HepG2 (cell line): ENCODE results near the gene OS9. TPM values are rescaled to one million over a fixed set of nuclear protein-coding genes. Genes with fewer than 3 reads are reported as not detected.

Source experiments
- CREM ChIP-seq, 2 experiments: sonication (generic) in 1 of 2; formaldehyde crosslinking in 1 of 2; IDR thresholded peaks; 2 replicates each; pipeline versions ENCODE4 v1.4.0 to v1.6.1; 2016 to 2020; ENCODE audit warnings: antibody characterized with exemption in 1 of 2, mild to moderate bottlenecking in 1 of 2, missing genetic modification reagents in 1 of 2
- FOXO1 ChIP-seq: sonication (generic); formaldehyde crosslinking; IDR thresholded peaks from 2 replicates; pipeline ENCODE4 v1.4.0; 2020; ENCODE audit warnings: missing genetic modification reagents
- HNRNPLL ChIP-seq: fragments of 200-400 bp; formaldehyde crosslinking; IDR thresholded peaks from 2 replicates; pipeline ENCODE4 v1.6.1; 2017; ENCODE audit warnings: mild to moderate bottlenecking, low read depth, low read length; ENCODE audit not compliant: poor library complexity, severe bottlenecking
- HOXA7 ChIP-seq: sonication (generic); formaldehyde crosslinking; IDR thresholded peaks from 2 replicates; pipeline ENCODE4 v1.8.1; 2022; ENCODE audit warnings: mild to moderate bottlenecking, missing genetic modification reagents, moderate library complexity
- KAT2B ChIP-seq: fragments of 150-350 bp; IDR thresholded peaks from 2 replicates; pipeline ENCODE4 v1.6.1; 2014; ENCODE audit warnings: low read depth, low read length, borderline replicate concordance
- KLF11 ChIP-seq: IDR thresholded peaks from 2 replicates; pipeline ENCODE4 v1.6.1; 2016; ENCODE audit warnings: missing compliant biosample characterization
- RFXANK ChIP-seq: IDR thresholded peaks from 2 replicates; pipeline ENCODE4 v1.6.1; 2016
- SIX1 ChIP-seq: sonication (generic); formaldehyde crosslinking; IDR thresholded peaks from 2 replicates; pipeline ENCODE4 v1.4.0; 2020; ENCODE audit warnings: missing genetic modification reagents, borderline replicate concordance
- SRSF9 ChIP-seq: fragments of 200-400 bp; formaldehyde crosslinking; IDR thresholded peaks from 2 replicates; pipeline ENCODE4 v1.6.1; 2018; ENCODE audit warnings: borderline replicate concordance, mild to moderate bottlenecking, low read depth, low read length; ENCODE audit not compliant: insufficient read depth, poor library complexity, severe bottlenecking
- ZNF558 ChIP-seq: sonication (generic); formaldehyde crosslinking; IDR thresholded peaks from 2 replicates; pipeline ENCODE4 v1.9.0; 2022; ENCODE audit warnings: mild to moderate bottlenecking, missing genetic modification reagents, borderline replicate concordance
- ZNF674 ChIP-seq: sonication (generic); formaldehyde crosslinking; IDR thresholded peaks from 2 replicates; pipeline ENCODE4 v1.5.0; 2020; ENCODE audit warnings: low read depth, mild to moderate bottlenecking, missing genetic modification reagents
- ZNF891 ChIP-seq: sonication (generic); formaldehyde crosslinking; IDR thresholded peaks from 2 replicates; pipeline ENCODE4 v1.5.0; 2020; ENCODE audit warnings: mild to moderate bottlenecking, missing genetic modification reagents
- polyA plus RNA-seq, 8 experiments: library from polyadenylated mRNA; depleted of rRNA in 3 of 8; stranded (reverse) in 7 of 8; unstranded in 1 of 8; fragments of >200 nt; fragmentation: Illumina TruSeq in 4 of 8; extraction: Trizol in 4 of 8; gene quantifications; 2 replicates each; pipeline versions ENCODE4 v1.2.1 to v1.2.3, GENCODE V29; 2011 to 2016; ENCODE audit warnings: low read depth in 4 of 8, missing spikeins in 1 of 8, mixed read lengths in 1 of 8; ENCODE audit not compliant: insufficient read depth in 1 of 8
- total RNA-seq, 5 experiments: library from RNA; depleted of rRNA; stranded (reverse); fragments of >200 nt; fragmentation: Illumina TruSeq; extraction: Trizol; gene quantifications; 2 replicates each; pipeline ENCODE4 v1.2.3, GENCODE V29; 2016; ENCODE audit warnings: low read depth in 1 of 5
- TF ChIP-seq, protein P1 (sequence below), 2 experiments: sonication (generic) in 1 of 2; formaldehyde crosslinking in 1 of 2; IDR thresholded peaks; 2 replicates each; pipeline versions ENCODE4 v1.4.0 to v1.6.1; 2018 to 2020; ENCODE audit warnings: missing genetic modification reagents in 2 of 2, borderline replicate concordance in 1 of 2, low read depth in 1 of 2, mild to moderate bottlenecking in 1 of 2, missing biosample characterization in 1 of 2
- TF ChIP-seq, protein P2 (sequence below): sonication (generic); formaldehyde crosslinking; IDR thresholded peaks from 2 replicates; pipeline ENCODE4 v1.4.0; 2020; ENCODE audit warnings: low read depth, mild to moderate bottlenecking, missing genetic modification reagents
- TF ChIP-seq, protein P3 (sequence below): sonication (generic); formaldehyde crosslinking; IDR thresholded peaks from 2 replicates; pipeline ENCODE4 v1.4.0; 2020; ENCODE audit warnings: missing genetic modification reagents
- TF ChIP-seq, protein P4 (sequence below): sonication (generic); formaldehyde crosslinking; IDR thresholded peaks from 2 replicates; pipeline ENCODE4 v1.8.0; 2022; ENCODE audit warnings: mild to moderate bottlenecking, missing genetic modification reagents, moderate library complexity
- TF ChIP-seq, protein P5 (sequence below): sonication (generic); formaldehyde crosslinking; IDR thresholded peaks from 2 replicates; pipeline ENCODE4 v1.4.0; 2020; ENCODE audit warnings: mild to moderate bottlenecking, missing genetic modification reagents
- TF ChIP-seq, protein P6 (sequence below): sonication (generic); formaldehyde crosslinking; IDR thresholded peaks from 2 replicates; pipeline ENCODE4 v1.8.0; 2022; ENCODE audit warnings: missing genetic modification reagents, mild to moderate bottlenecking, borderline replicate concordance

The OS9 gene
- total and polyA plus RNA-seq, 2 of the 13 experiments (the other 11 are each of a cell fraction or from before 2014, with no cell fraction given), result 156 to 206 TPM

DNA sequence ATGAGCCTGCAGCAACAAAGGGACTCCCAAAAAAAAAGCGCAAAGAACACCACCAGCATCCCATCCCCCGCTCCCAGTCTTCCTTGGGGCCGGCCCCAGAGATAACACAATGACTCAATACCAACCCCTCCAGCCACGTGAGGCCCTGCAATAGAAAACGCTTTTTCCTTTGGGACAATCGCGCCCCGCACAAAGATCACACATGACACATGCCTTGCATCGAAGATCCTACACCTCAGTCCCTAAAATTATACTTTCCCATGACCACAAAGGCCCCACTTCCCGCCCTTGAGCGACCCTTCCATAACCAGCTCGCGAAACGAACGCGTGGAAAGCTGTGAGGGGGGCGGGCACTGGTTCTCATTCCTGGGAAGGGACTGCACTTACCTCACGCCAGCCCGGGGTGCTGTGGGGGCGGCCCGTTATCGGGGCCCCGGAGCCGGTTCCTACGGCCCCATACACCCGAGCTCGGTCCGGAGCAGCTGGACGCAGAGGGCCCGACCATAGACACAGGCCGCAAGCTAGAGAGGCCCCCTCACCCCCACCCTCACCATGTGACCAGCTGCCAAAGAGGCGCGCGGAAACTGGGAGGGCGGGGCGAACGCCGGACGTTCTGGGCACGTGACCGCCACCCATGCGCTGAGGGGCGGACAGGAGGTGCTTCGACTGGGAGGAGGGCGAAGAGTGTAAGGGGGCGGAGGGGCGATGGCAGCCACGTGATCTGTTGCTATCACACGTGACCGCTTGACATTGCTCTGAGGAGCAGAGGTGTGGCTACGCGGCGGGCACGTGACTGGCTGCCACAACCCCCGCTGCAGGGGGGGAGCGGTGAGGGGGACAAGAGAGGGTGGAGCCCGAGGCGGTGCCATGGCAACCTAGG lies 58.1 kb downstream of the OS9 start, which contains the start of gene CDK4 (continued):
- peak; percentile 90; the same call in 1 of the 2 replicates for TF ChIP-seq ZNF558
- peak; percentile 62 for TF ChIP-seq HNRNPLL
- TF ChIP-seq SRSF9, result no peak
- TF ChIP-seq, protein P1, sequence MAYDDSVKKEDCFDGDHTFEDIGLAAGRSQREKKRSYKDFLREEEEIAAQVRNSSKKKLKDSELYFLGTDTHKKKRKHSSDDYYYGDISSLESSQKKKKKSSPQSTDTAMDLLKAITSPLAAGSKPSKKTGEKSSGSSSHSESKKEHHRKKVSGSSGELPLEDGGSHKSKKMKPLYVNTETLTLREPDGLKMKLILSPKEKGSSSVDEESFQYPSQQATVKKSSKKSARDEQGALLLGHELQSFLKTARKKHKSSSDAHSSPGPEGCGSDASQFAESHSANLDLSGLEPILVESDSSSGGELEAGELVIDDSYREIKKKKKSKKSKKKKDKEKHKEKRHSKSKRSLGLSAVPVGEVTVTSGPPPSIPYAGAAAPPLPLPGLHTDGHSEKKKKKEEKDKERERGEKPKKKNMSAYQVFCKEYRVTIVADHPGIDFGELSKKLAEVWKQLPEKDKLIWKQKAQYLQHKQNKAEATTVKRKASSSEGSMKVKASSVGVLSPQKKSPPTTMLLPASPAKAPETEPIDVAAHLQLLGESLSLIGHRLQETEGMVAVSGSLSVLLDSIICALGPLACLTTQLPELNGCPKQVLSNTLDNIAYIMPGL (CRISPR knock-in tag; IDR thresholded peaks at IDR 0.05; ENCODE audit: borderline replicate concordance in 1 of 2, low read depth in 1 of 2), result peak; percentile 92 to 95
- TF ChIP-seq, protein P2, sequence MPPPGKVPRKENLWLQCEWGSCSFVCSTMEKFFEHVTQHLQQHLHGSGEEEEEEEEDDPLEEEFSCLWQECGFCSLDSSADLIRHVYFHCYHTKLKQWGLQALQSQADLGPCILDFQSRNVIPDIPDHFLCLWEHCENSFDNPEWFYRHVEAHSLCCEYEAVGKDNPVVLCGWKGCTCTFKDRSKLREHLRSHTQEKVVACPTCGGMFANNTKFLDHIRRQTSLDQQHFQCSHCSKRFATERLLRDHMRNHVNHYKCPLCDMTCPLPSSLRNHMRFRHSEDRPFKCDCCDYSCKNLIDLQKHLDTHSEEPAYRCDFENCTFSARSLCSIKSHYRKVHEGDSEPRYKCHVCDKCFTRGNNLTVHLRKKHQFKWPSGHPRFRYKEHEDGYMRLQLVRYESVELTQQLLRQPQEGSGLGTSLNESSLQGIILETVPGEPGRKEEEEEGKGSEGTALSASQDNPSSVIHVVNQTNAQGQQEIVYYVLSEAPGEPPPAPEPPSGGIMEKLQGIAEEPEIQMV, result peak; percentile 70
- TF ChIP-seq ZNF674, result peak; percentile 71; the same call in 1 of the 2 replicates
- TF ChIP-seq, protein P3, sequence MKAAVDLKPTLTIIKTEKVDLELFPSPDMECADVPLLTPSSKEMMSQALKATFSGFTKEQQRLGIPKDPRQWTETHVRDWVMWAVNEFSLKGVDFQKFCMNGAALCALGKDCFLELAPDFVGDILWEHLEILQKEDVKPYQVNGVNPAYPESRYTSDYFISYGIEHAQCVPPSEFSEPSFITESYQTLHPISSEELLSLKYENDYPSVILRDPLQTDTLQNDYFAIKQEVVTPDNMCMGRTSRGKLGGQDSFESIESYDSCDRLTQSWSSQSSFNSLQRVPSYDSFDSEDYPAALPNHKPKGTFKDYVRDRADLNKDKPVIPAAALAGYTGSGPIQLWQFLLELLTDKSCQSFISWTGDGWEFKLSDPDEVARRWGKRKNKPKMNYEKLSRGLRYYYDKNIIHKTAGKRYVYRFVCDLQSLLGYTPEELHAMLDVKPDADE (CRISPR knock-in tag), result no peak
- peak; percentile 95; the same call in 1 of the 2 replicates for TF ChIP-seq RFXANK (CRISPR knock-in tag)
- peak; percentile 91 for TF ChIP-seq ZNF891 (CRISPR knock-in tag)
- peak; percentile 70 for TF ChIP-seq CREM (IDR thresholded peaks at IDR 0.05)
- TF ChIP-seq CREM (CRISPR knock-in tag; IDR thresholded peaks at IDR 0.05), result no peak
- TF ChIP-seq KAT2B, result no peak
- no peak for TF ChIP-seq HOXA7
- TF ChIP-seq SIX1, result no peak
- TF ChIP-seq, protein P4, sequence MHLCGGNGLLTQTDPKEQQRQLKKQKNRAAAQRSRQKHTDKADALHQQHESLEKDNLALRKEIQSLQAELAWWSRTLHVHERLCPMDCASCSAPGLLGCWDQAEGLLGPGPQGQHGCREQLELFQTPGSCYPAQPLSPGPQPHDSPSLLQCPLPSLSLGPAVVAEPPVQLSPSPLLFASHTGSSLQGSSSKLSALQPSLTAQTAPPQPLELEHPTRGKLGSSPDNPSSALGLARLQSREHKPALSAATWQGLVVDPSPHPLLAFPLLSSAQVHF (CRISPR knock-in tag), result peak; percentile 77; the same call in 1 of the 2 replicates
- TF ChIP-seq, protein P5, sequence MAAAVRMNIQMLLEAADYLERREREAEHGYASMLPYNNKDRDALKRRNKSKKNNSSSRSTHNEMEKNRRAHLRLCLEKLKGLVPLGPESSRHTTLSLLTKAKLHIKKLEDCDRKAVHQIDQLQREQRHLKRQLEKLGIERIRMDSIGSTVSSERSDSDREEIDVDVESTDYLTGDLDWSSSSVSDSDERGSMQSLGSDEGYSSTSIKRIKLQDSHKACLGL (CRISPR knock-in tag), result peak; percentile 94
- peak; percentile 65 for TF ChIP-seq FOXO1 (CRISPR knock-in tag)
- peak; percentile 95 for TF ChIP-seq KLF11
- TF ChIP-seq, protein P6, sequence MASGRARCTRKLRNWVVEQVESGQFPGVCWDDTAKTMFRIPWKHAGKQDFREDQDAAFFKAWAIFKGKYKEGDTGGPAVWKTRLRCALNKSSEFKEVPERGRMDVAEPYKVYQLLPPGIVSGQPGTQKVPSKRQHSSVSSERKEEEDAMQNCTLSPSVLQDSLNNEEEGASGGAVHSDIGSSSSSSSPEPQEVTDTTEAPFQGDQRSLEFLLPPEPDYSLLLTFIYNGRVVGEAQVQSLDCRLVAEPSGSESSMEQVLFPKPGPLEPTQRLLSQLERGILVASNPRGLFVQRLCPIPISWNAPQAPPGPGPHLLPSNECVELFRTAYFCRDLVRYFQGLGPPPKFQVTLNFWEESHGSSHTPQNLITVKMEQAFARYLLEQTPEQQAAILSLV (CRISPR knock-in tag), result peak; percentile 80; the same call in 1 of the 2 replicates
